AG09309 (cell line): ENCODE results near the gene EEF2K.
A peak's percentile ranks its signal among the peaks of the same experiment; 100 is the strongest.
"Not testable (repeated sequence)": the region's sequence is repeated elsewhere in the genome, so short reads cannot be mapped to it uniquely, and the experiment has no call there.

Experiments
- DNase-seq: peaks from one replicate; pipeline ENCODE4 v3.0.0-alpha.2; 2010; ENCODE audit warnings: low read depth
- H3K4me3 ChIP-seq: 2 replicates; pipeline ENCODE4 v1.5.1; 2011; ENCODE audit warnings: mild to moderate bottlenecking, low read depth, low read length, moderate library complexity; ENCODE audit not compliant: control insufficient read depth
- CTCF ChIP-seq: IDR thresholded peaks from 2 replicates; pipeline ENCODE4 v1.5.1; 2011; ENCODE audit warnings: mild to moderate bottlenecking, low read depth, low read length, inconsistent platforms; ENCODE audit not compliant: insufficient read depth, control insufficient read depth; ENCODE audit errors: missing control alignments

The EEF2K gene

DNA sequence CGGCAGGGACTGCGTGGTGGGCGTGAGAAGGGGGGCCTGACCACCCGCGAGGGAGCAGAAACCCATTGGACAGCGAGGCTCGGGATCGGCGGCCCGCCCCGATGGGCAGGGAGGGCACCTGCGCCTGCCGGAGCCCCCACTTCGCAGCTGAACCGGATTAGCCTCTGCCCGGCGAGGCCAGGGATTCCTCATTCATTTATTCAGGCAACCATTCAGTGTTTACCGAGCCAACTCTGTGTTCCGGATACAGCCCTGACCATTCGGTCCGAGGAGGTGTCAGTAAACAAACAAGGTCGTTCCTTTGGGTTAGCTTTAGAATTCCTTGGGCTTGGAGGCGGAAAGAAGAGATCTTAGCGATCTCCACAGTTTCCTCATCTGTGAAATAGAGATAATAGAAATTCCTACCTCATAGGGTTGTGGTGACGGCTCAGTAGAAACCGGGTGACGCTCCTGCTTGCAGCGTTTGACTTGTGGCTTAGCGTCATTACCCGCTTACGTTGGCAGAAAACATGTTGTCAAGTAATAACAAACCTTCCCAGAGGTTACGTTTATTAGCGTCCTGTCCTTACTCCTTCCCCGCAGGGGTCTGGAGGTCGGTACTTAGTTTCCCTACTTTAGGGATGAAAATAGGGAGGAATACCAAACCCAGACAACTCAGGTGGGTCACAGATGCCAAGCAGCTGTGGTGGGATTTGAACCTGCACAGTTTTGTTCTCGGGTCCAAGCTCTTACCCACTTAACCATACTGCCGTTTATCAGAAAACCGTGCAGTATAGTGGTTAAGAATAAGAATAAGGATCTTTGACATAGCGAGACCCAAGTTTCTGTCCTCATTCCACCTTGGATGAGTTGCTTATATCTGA is 92.0 kb downstream of the EEF2K start:
- no peak for TF ChIP-seq CTCF
- H3K4me3 ChIP-seq, result peak overlapping the region; percentile 95
- peak; percentile 97 for DNase-seq

DNA sequence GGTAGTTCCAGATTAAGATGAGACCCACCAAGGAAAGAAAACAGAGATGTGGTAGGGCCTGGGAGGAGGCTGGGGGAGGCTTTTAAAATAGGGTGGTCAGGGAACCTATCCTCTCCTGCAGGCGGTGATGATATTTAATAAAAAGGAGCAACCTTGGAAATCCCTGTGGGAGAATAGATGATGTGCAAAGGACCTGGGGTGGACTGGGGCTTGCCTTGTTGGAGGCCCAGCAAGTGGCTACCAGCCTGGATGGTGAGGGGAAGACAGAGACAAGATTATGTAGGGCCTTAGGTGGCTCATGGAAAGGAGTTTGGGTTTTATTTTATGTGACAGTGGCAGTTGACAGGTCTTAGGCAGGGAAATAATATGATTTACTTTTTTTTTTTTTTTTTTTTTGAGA is 93.0 kb downstream of the EEF2K start:
- TF ChIP-seq CTCF, result no peak
- no peak overlapping the region for H3K4me3 ChIP-seq
- DNase-seq, result no peak

DNA sequence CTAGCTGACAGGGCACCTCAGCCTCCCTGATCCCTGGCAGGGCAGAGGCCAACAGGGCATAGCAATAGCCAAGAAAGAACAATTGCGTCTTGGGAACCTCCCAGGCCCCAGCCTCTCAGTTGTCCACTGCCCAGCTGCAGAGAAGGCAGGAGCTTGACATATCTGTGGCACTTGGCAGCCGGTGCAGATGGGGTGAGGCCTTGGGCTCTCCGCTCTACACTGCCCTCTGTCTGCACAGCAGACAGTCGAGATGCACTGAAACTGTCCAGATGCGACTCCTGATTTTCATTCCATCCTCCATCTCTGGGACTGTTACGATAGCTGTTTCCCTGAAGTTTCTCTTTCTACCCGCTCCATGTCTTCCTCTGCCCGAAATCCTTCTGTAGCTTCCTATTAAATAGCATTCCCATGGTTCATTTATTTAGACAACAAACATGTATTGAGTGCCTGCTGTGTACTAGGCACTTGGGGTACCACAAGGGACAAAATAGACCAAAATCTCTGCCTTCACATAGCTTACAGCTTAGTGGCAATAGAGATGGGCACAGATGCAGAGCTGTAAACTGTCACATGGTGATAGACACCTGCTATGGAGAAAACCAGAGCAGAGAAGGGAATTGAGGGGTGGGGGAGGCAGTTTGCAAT is 94.5 kb downstream of the EEF2K start:
- no peak overlapping the region for H3K4me3 ChIP-seq
- DNase-seq, result peak; percentile 7
- TF ChIP-seq CTCF, result peak; percentile 75

GRCh38 chr16:22301423-22301822 is 95.3 kb downstream of the EEF2K start:
- DNase-seq, result not testable (repeated sequence)

GRCh38 chr16:22302776-22303363 is 96.8 kb downstream of the EEF2K start:
- H3K4me3 ChIP-seq, result no peak overlapping the region
- DNase-seq, result no peak
- no peak for TF ChIP-seq CTCF

More at GRCh38 chr16:22301423-22301822, 95.3 kb downstream of the EEF2K start:
- H3K4me3 ChIP-seq, result not testable (repeated sequence)

DNA sequence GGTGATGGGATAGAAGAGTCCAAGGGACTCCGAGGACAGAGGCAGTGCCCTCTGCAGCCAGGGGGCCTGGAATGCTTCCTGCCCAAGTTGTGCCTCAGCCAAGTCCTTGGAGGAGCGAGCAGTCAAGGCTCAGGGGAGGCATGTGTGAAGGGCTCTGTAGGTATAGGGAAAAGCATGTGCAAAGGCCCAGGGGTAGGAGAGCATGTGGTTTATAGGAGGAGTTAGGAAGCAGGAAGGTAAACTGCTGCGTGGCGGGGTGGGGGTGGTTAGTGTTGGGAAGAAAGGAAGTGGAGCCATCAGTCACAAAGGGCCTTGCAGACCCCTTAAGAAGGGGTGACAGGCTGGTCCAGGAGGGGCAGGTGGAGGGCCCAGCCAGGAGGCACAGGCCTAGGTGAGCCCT is 98.3 kb downstream of the EEF2K start:
- DNase-seq, result no peak
- no peak for TF ChIP-seq CTCF
- no peak overlapping the region for H3K4me3 ChIP-seq

DNA sequence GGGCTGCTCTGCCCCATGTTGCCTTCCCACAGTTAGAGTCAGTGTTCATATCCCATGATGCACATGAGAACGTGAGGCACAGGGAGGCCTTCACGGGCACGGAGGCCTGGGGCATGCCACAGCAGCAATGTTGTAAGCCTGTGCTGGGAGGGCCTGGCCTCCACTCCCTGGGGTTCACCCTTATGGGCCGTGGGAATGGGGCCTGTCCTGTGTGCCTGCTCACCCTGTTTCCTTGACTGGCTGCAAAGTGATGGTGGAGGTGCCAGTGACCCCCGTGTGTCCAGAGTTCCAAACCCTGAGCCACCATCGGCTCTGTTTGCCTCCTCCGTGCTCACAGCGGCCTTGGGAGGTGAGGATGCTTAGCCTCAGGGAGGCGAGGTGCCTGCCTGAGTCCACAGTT is 100.7 kb downstream of the EEF2K start:
- TF ChIP-seq CTCF, result no peak
- H3K4me3 ChIP-seq, result no peak overlapping the region
- no peak for DNase-seq
